Measurements from ENCODE around the gene RERE.

The RERE gene

GRCh38 chr1:8497210-8497819 lies 320.1 kb downstream of the RERE start:
- peak; percentile 82 for DNase-seq

DNA sequence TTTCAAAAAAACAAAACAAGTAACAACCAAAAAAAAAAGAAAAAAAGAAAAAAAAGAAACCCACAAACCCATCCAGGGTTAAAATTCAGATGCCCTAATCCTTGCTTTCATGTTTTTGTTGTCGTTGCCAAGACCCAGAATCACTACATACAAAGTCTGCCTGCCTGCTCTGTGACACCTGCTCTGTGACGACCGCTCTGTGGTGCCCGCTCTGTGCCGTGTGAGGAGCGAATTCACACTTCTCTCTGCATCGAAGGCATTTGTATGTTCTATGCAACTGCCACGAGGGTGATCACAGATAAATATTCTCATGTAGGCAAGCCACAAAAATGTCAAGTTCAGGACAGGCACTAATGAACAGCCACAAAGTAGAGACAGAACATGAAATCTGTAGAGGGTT lies 321.0 kb downstream of the RERE start:
- DNase-seq, result no peak

DNA sequence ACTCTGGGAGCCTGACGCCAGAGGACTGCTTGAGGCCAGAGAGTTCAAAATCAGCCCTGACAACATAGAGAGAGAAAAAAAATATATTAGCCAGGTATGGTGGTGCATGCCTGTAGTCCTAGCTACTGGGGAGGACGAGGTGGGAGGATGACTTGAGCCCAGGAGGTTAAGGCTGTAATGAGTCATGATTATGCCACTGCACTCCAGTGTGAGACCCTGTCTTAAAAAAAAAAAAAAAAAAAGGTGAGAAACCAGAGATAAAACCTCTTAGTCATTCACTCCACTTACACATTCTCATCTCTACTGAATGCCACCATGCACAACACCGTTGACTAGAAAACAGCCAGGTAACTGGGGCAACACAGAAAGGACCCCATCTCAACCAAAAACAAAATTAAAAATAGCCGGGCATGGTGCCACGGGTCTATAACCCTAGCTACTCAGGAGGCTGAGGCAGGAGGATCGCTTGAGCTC lies 321.5 kb downstream of the RERE start:
- no peak for DNase-seq

DNA sequence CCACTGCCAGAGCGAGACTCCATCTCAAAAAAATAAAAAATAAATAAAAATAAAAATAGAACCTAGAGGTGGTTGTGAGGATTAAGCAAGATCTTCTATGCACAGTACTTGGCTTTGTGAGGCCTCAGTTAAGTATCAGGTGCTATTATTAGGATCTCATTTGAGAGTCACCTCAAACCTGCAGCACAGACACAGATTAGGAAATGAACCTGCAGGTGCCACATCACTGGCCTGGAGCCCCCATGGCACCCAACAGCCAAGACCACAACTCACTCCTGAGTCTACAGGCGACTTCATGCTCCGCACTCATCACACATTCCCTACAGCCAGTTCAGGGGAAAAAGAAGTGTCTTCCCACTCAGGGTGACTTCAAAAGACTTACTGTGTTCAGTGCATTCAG lies 322.8 kb downstream of the RERE start:
- no peak for DNase-seq

- DNase-seq, result no peak
Measured at GRCh38 chr1:8493916-8494540, 323.4 kb downstream of the RERE start.

DNA sequence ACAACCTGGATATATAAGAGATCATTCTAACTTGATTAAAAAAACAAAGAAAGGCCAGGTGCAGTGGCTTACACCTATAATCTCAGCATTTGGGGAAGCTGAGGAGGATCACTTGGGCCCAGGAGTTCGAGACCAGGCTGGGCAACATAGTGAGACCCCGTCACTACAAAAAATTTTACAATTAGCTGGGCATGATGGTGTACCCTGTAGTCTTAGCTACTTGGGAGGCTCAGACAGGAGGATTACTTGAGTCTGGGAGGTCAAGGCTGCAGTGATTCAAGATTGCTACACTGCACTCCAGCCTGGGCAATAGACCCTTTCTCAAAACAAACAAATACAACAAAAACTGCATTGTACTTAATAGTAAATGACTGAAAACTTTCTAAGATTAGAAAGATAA lies 330.2 kb downstream of the RERE start:
- DNase-seq, result no peak

GRCh38 chr1:8486047-8486446 lies 331.4 kb downstream of the RERE start:
- DNase-seq, result no peak

- no peak for DNase-seq
Measured at GRCh38 chr1:8483586-8483985, 333.9 kb downstream of the RERE start.

GRCh38 chr1:8482979-8483381 lies 334.5 kb downstream of the RERE start:
- no peak for DNase-seq

- DNase-seq, result no peak
Measured at GRCh38 chr1:8481650-8482380, 335.6 kb downstream of the RERE start.

DNA sequence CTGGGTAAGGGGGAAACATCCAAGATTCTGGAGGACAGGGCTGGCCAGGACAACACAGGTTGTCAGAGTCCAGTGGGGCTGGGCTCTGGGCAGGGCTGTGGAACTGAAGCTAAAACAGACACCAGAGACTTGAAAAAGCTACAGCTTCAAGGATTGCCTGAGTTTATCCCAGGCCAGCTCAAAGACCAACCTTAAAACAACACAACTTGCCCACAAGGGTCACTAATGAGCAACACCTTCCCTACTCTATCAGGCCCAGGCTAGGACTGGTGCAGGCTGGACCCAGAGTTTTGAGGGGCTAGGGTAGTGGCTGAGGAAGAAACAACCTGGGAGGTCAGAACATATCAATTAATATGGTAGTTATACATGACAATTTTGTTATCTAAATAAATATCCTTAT lies 338.9 kb downstream of the RERE start:
- DNase-seq, result no peak

GRCh38 chr1:8477983-8478362 lies 339.5 kb downstream of the RERE start:
- no peak for DNase-seq

- DNase-seq, result no peak
Measured at GRCh38 chr1:8477166-8477982, 340.1 kb downstream of the RERE start.

- DNase-seq, result peak; percentile 60
Measured at GRCh38 chr1:8476006-8476405, 341.4 kb downstream of the RERE start.

DNA sequence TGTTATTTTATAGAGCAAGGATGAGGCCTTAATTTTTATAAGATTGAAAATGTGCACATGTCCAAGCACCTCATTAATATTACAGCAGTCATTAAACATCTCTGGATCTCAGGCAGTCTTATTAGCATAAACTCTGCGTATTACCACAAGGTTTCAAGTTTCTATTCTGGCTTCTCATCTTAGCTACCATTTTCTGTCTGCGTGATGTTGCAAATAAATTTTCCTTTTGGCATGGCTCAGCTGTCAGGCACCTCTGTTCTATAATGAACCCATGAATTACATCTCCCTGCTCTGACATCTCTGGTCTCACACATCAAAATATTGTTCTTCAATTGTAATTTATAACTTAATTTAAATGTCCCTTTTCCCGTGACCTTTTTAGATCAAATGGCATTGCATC lies 343.1 kb downstream of the RERE start:
- DNase-seq, result no peak

GRCh38 chr1:8473891-8474300 lies 343.5 kb downstream of the RERE start:
- DNase-seq, result no peak

DNA sequence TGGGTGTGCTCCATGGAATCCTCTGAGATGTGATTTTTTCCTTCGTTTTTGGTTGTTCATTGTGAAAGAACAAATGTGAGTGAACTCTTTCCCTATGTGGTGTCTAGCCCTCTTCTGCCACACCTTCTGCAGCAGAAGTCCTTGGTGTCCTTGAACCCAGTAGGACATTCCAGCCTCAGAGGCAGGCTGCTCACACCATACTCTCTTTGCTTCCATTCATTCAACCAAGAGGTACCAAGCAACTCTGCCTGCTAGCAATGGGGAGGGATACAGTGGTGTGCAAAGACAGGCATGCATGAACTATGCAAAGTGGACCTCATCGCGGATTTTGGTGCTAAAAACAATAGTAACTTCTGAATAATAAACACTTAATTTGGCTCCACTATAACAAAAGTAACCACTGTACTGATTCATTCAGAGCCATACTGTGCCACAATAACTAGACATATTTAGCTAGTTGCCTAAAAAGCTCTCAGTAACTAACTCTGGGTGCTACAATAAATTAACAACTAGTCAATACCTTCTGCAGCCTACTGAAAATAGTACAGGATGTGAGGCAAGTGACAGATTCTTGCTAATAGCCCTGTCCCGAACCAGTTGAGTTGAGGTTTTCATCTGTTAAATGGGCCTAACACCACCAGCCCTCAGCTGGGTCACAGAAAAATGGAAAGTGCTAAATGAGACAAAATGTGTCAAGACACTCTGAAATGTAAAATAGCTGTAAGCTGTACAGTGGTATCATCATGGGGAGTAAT lies 344.1 kb downstream of the RERE start:
- DNase-seq, result no peak

DNA sequence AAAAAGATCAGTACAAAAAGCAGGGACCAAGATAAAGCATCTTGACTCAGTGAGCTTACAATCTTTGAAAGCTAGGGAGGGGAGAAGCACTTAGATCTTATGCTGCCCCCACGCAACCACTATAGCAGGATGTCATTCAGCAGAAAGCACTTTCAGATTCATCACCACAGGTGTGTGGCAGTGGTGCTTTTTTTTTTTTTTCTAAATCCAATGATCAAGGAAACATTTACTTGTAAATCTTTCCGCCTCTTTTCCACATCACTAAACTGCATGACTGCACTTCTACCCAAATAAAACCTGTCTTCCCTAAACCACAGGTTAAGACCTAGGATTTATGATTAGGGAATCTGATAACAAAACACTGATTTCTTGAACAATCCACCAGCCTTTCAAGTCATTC lies 344.8 kb downstream of the RERE start:
- no peak for DNase-seq

GRCh38 chr1:8471451-8471850 lies 346.0 kb downstream of the RERE start:
- DNase-seq, result no peak

- no peak for DNase-seq
Measured at GRCh38 chr1:8468751-8469150, 348.7 kb downstream of the RERE start.

DNA sequence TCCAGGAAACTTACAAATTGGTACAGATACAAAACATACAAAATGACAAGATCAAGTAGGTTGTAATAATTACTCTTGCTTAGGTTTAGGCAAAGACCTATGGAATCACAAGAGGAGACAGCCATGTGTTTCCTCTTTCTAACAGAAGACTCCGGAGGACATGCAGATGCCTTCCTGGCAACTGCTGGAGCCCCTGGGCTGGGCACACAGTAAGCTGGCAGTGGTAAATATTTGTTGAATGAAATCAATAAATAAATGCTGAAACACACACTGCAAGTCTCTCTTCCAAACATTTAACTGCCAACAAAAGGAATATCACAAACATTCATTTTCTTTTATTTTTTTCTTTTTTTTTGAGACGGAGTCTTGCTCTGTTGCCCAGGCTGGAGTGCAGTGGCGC lies 350.1 kb downstream of the RERE start:
- no peak for DNase-seq

- no peak for DNase-seq
Measured at GRCh38 chr1:8465692-8466091, 351.7 kb downstream of the RERE start.

DNA sequence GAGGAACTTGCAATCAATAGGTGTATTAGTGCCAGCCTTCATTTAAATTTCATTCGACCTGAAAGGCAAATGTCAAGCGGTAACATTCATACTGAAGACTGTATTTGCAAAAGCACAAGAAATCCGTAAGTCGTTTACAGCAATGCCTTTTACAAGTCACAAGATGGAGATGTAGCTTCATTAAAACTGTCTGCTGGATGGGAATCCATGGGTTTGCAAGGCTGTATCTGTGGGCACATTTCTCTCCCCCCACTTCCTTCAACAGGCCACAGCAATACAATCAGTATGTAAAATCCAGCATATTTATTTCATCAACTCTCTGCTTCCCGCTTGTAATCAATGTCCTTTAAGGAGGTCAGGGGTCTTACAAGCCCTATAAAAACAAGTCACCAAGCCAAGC lies 352.4 kb downstream of the RERE start:
- no peak for DNase-seq
